Endometrial microvascular endothelial cells (primary cell): ENCODE data around the gene ZNF649. TPM values are rescaled to one million over a fixed set of nuclear protein-coding genes. Genes with fewer than 3 reads are reported as not detected.

Experiments
- in situ Hi-C: cut with HindIII; loops from 2 replicates; pipeline ENCODE4 v1.10.0; 2017; ENCODE audit warnings: low sequenced_read_pairs, low pct_unique_long_range_greater_than_20kb; ENCODE audit errors: inconsistent ontology term
- total RNA-seq: library from RNA; depleted of rRNA; stranded (reverse); fragments of >200 nt; gene quantifications from one replicate; pipeline ENCODE4 v1.2.3, GENCODE V29; 2015; ENCODE audit errors: inconsistent ontology term

ZNF649 gene
- total RNA-seq, 1 donor from 2014 or later = 1.9 TPM

GRCh38 chr19:51891193-51891747 is 13.5 kb downstream of the ZNF649 start:
- in situ Hi-C loops = no loop called here

- in situ Hi-C loops = no loop called here
These were observed 14.9 kb downstream of the ZNF649 start for GRCh38 chr19:51889934-51890333.

- in situ Hi-C loops = no loop called here
These were observed 17.0 kb downstream of the ZNF649 start, which contains the start of gene ZNF577 for GRCh38 chr19:51887522-51888498. Gene ZNF577, minus strand, starts transcription at chr19:51887951. Its CDS starts 7,569 bp downstream, at chr19:51880382.

- in situ Hi-C loops = no loop called here
These were observed 20.1 kb downstream of the ZNF649 start for GRCh38 chr19:51884713-51885112.

- in situ Hi-C loops = no loop called here
These were observed 22.3 kb downstream of the ZNF649 start for GRCh38 chr19:51882518-51882917.

GRCh38 chr19:51873097-51873496 is 31.7 kb downstream of the ZNF649 start:
- in situ Hi-C loops = no loop called here

- in situ Hi-C loops = no loop called here
These were observed 42.8 kb downstream of the ZNF649 start for GRCh38 chr19:51861870-51862622.

Other genes starting within 250 kb of the ZNF649 start
- gene SPACA6, start 211.7 kb downstream of the ZNF649 start, total RNA-seq = 21.5 TPM
- gene HAS1, start 181.0 kb downstream of the ZNF649 start, total RNA-seq = not detected
- gene FPR1, start 153.1 kb downstream of the ZNF649 start, total RNA-seq = not detected
- gene FPR2, start 143.8 kb downstream of the ZNF649 start, total RNA-seq = not detected
- gene FPR3, start 109.9 kb downstream of the ZNF649 start, total RNA-seq = not detected
- 6.5 TPM for gene ZNF577, start 17.1 kb downstream of the ZNF649 start, total RNA-seq
- gene ZNF613, start 22.5 kb upstream of the ZNF649 start, total RNA-seq = 4.5 TPM
- 16.4 TPM for gene ZNF350, start 81.8 kb upstream of the ZNF649 start, total RNA-seq
- 0.93 TPM for gene ZNF615, start 103.2 kb upstream of the ZNF649 start, total RNA-seq
- 7.5 TPM for gene ZNF614, start 123.4 kb upstream of the ZNF649 start, total RNA-seq
- 1.6 TPM for gene ZNF432, start 143.8 kb upstream of the ZNF649 start, total RNA-seq
- gene ZNF841, start 190.7 kb upstream of the ZNF649 start, total RNA-seq = 5.9 TPM
- gene ZNF616, start 234.9 kb upstream of the ZNF649 start, total RNA-seq = 4.2 TPM